Amygdala (tissue), 56 donors: ENCODE results near the gene KRT85.
"Not testable (repeated sequence)": the region's sequence is repeated elsewhere in the genome, so short reads cannot be mapped to it uniquely, and the experiment has no call there.

ENCODE experiments used
- DNase-seq, 56 donors: peaks; one replicate each; lab custom pipeline; 2025; lab: John Stamatoyannopoulos, UW

The KRT85 gene

DNA sequence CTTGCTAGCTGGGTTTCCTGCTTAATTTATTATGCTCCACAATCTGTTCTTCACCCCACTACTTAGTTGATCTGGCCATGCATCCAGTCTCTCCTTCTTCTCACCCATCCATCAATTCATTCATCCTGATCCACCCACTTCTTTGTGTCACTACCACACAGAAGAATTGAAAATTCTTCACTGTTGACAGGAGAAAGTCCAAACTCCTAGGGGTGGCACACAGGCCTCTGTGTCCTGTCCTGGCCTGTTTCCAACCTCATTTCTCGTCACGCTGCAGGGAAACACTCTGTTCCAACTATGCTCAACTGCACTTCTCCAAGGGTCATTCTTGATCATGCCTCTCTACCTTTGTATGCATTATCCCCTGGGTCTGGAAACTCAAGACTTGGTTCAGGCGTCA, 35.4 kb downstream of the KRT85 start:
- DNase-seq, result no peak

DNA sequence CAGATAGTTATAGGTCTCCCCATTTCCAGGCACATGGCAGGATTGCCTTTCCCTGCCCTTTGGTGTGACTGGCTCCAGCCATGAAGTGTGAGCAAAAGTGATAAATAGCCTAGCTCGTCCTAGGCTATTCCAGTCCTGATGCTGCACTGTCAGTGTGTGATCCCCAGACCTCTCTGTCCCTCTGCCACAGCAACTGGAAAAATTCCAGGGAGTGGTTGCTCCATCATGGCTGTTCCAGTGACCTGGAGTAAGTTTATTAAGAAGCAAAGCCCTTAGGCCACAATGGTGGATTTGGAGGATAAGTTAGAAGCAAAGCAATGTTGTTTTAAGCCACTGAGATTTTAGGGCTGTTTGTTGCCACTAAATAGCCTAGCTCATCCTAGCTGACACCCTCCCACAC, 36.2 kb downstream of the KRT85 start:
- DNase-seq, result no peak

DNA sequence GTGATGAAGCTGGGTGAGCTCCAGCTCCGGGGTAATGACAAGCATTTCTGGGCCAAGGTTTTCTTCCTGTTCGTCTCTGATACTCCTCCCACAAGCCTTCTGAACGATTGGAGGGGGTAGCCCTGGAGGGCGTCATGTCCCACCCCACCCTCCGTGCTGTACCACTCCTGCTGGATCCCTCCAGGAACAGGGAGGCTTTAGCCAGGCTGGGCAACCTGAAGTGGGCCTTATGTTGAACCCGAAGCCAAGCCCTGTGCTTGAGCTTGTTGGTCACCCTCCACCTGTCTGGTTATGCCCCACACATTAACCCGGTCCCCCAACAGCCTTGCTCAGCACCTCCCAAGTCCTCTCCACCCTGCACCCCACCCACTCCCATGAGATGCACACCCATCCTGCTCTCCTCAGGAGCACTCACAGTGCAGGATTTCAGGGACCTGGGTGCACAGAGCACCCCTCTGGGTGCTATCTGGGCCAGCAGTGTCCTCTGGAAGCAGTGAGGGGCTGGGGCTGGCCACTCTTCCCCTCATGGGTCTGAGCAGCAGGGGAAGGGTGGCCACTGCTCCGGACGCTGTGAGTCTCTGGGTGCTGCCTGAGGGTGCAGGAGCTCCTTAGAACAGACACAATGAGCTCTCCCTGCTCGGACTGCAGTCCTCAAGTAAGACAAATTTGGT, 39.3 kb downstream of the KRT85 start:
- DNase-seq, result no peak

DNA sequence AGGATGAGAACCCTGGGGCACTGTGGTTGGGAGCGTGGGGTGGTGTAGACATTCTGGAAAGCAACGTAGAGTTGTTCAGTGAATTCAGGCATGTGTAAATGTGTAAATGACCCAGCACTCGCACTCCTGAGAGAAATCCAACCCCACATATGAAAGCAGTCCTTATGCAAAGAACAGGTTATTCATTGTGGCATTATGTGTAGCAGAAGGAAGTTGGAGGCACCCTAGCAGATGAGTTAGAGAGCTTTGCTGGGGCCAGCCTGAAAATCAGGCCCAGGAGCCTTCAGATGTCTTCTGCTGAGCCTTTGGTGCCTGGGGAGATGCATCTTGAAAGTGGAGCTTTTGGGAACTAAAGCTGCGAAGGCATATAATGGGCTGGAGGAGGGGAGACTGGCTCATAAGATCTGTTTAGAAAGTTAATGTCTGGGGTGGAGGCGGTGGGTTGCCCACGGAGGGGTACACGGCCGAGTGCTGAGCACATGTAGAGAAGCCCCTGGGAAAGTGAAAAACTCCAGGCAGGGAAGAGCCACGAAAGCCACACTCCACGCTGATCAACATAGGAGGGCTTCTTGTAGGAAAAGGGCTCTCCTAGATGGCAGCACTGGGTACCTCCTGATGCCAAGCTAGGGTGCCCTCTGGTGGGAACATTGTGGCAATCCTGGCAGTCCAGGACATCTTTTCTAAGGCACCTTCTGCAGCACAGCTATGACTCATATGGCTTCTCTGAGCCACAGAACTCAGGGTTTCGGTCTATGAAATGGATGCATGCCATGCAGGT, 40.0 kb downstream of the KRT85 start:
- DNase-seq, result peak in 50 of 56 donors; percentile 12 to 82 (median 44)

DNA sequence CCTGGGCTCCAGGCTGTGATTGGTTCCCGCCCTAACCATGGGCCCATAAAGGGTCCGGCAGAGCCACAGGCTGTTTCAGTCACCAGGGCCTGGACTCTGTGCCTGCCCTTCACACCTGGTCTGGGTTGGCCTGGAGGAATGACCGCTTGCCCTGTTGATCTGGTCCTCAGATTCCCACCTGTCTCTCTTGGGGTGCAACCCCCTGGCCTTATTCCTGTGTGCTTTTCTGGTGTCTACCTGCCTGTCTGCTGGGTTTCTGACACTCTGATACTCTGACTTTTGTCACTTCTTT, 43.2 kb downstream of the KRT85 start:
- no peak for DNase-seq

DNA sequence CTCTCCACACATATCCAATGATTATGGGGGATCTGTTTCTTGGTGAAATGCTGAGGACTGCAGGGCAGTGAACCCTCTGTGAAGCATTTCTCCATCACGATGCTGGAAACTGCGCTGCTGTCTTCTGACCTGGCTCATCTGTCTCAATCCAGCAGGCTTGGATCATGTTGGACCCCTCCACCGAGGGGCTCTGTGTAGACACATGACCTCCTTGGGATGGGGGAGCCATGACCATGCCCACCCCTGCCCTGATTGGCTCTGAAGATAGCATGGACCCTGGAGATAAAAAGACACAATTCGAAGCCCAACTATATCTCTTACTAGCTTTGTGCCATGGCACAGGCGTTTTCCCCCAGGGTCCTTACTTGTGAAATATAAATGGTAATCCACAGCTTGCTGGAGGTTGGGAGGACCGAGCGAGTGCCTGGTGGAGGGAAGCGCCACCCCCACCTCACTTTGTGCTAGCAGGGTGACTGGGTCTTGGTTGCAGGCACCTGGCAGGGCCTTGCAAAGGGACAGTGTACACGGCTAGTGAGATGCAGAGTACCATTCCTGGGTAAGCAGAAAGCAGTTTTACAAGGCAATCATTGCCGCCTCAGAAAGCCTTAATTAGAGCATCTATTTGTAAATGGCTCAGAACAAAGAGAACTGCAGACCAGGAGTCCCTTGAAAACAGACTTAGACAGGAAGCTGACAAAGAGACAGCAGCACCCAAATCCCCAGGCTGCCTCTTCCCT, 43.7 kb downstream of the KRT85 start:
- no peak for DNase-seq

DNA sequence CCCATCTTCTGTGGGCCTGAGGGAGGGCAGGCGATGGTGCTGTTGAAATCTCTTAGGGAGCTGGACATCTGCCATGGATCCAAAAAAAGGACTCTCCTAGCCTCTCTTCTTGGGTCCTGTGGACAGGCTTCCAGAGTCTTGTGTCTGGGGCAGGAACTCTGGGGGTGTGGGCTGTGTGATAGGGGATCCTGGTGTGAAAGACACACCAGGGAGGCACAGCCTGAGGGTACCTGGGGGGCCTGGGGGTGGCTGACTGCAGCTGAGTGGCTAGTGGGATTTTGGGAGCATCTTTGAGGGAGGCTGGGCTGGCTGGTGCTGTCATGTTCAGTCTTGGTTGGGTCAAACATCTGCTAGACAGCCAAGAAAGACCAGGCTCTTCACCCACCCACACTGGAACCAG, 44.3 kb downstream of the KRT85 start:
- no peak for DNase-seq

DNA sequence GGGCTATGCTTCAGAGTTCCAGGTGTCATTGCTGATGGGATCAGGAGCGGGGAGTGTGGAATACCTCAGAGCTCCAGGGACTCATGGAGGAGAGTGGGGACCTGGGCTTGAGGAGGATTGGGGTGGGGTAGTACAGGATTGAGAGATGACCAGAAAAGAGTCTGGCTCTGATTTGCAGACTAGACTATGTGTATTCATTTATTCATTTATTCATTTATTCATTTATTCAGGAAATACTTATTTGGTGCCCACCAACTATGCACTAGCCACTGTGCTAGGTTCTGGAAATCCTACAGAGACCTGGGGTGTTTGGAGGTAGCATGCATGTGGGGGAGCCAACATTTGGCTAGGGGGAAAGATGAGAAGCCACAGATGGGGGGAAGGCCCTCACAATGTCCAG, 45.2 kb downstream of the KRT85 start:
- DNase-seq, result no peak

DNA sequence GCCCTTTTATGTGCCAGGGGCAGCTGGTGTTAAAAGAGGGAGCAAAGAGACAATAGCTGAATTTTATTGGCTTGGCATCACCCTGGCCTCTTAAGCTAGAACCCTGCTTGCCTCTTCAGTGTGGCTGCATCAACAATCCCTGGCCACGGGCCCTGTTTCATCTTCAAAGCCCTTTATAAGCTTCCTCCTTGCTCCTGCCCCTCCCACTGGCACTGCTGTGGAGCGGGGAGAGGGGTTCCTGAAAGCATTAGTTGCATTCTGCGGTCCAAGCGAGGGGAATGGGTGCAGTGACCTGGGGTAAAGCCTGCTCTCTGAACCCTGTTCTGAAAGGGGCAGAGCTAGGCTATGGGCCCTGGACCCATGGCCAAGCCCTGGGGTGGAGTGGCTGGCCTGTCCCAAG, 45.9 kb downstream of the KRT85 start:
- DNase-seq, result peak in 20 of 56 donors; percentile 3 to 52 (median 28)

DNA sequence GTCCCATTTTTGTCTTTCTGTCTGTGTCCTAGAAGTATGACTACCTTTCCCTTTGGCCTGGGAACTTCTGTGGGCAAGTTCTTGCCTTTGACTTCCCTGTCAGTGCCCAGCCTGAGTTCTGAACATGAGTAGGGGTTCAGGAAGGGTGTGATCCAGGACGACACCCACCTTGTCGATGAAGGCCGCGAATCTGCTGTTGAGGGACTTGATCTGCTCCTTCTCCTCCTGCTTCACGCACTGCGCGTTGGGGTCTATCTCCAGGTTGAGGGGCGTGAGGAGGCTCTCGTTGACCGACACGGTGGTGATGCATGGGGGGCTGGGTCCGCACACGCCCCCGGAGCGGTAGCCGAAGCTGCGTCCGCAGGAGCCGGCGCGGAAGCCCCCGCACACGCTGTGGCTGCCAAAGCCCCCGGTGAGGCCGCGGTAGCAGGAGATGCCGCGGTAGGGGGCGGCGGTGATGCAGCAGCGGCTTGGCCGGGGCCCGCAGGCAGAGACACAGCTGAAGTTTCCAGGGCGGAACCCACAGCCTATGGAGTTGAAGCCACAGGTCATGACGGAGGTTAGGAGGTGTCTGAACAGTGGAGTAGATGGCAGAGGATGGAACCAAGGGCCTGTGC, 46.4 kb downstream of the KRT85 start, which contains the start of gene KRT83:
KRT83 (minus strand) TSS at position 615 of the 617 bp plus-strand sequence; CDS start at position 552, 63 bp downstream.
- DNase-seq, result no peak

DNA sequence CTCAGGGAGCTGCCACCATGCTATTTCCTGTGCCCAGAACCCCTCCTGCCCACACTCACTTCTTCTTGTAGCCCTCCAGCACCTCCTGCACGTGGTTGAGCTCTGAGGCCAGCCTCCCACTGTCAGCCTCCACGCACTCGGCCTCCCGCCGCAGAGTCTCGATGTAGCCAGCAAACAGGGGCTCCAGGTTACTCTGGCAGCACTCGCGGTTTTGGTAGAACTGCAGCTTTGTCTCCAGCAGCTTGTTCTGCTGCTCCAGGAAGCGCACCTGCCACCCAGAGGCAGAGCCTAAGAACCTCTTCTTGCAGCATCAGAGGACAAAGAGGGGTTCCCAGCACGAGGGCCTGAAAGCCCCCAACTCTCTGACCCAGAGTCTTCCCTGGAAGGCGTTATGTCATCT, 48.2 kb downstream of the KRT85 start:
- DNase-seq, result no peak

DNA sequence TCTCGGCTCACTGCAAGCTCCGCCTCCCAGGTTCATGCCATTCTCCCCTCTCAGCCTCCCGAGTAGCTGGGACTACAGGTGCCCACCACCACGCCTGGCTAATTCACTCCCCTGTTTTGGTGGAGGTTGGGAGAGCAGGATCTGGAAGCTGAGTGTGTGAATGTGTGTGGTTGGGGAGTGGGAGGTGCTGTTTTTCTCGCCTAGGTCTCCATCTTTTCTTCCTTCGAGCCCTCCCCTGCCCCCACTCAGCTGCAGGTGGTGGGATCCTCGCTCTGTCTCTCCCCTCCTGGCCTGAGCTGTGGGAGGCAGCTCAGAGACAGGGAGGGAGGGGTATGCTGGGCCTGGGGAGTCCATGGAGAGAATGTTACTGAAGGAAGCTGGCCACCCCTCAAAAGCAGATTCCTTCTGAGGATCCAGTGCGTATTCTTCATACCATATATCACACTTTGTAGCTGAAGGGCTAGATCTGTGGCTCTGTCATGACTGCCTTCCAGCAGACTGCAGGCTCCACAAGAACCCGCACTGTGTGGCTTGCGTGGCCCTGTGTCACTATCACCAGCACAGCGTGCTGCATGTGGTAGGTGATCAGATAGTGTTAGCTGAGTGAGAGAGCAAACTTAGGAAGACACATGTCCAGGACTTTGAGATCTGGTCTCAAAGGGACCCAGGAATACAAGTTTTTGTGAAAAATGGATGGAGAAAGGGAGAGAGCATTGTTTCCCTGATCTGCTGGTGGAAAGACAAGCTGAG, 48.9 kb downstream of the KRT85 start:
- no peak for DNase-seq

DNA sequence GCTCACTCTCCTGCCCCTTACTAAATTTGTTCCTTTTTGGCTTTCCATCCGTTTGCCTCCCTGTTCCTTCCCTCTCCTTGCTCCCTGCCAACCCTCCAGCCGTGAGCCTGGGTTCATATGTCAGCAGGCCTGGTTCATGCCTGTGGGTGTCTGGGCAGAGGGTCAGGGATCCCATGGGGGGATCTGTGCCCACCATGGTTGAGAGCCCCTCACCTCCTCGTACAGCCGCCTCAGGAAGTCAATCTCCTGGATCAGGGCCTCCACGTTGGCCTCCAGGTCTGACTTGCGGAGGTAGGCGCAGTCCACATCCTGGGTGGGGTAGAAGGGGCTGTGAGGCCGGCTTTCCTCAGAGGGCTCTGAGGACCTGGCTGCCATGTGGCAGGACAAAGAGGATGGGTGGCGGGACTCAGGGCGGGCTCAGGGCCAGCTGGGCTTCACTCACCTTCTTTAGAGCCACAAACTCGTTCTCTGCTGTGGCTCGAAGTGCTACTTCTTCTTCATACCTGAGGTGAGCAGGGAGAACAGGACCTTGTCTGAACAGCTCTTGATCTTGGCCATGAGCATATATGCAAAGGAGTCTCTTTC, 49.7 kb downstream of the KRT85 start:
- DNase-seq, result no peak

DNA sequence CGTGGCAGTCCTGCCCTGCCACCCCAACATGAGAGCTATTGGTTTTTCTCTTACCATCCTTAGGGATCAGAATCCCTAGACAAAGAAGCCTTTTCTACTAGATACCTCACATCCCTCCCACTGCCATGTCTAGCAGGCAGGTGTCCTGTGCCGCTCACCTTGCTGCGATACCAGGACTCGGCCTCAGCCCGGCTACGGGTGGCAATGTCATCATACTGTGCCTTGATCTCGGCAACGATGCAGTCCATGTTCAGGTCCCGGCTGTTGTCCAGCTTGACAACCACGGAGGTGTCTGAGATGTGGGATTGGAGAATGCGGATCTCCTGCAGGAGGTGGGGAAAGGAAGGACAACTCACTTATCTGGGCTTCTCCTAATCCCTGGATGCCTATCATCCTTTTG, 50.6 kb downstream of the KRT85 start:
- no peak for DNase-seq

DNA sequence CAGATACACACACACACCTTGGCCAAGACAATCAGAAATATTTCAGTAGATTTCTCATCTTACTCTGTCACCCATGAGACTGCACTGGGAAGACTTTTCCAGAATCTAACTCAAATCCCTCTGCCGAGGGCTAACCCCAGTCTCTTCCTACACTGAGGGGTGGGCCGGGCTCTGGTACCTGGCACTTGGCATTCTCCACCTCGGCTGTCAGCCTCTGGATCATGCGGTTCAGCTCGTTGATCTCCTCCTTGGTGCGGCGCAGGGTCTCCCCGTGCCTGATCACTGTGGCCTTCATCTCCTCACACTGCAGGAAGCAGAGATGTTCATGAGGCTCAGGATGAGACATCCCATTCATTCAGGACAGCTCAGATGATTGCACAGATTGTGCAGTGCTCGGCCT, 51.0 kb downstream of the KRT85 start:
- DNase-seq, result no peak

DNA sequence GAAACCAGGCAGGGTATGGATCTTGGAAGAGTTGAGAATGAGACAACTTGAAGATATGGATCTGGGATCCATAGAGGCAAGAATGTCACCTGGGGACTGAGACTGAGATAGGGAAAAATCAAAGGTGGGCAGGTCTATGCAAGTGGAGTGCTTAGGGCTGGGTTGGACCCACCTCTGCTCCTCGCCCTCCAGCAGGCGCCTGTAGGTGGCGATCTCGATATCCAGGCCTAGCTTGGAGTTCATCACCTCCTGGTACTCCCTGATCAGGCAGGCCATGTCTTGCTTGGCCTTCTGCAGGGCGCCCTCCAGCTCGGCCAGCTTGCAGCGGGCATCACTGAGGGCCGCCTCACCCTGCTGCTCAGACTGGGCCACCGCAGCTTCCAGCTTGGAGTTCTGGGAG, 51.6 kb downstream of the KRT85 start:
- DNase-seq, result not testable (repeated sequence)

DNA sequence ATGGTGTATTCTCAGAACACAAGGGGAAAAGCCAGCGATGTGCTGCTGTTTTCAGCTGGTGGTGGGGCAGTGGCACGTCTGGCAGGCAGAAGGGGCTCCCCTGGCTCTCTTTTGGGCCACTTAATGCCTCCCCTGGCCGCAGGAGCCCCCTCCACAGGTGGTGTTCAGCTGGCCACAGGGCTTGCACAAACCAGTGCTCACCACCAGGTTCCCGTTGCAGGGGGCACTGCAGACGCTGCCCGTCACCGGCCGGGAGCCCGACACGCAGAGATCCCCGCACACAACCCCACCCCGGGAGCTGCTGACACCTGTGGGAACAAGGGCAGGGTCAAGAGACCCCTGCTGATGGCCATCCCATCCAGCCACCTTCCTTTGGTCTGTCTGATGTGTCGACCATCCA, 52.8 kb downstream of the KRT85 start:
- DNase-seq, result no peak

DNA sequence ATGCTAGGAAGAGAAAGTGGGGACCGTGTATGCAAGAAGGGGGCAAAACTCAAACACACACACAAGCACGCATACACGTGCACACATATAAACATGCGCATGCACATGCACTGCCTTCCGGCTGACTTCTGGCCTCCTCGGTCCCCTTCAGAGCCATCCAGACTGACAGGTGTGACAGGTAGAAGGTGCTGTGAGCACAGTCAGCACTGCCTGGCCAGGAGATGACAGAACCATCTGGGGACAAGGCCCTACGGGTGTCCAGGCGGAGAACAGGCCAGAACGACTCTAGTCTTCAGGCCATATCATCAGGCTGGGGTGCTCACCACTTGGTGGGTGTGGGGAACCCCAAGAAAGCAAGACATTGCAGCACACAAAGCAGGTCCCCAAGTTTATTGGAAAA, 53.4 kb downstream of the KRT85 start:
- DNase-seq, result no peak

DNA sequence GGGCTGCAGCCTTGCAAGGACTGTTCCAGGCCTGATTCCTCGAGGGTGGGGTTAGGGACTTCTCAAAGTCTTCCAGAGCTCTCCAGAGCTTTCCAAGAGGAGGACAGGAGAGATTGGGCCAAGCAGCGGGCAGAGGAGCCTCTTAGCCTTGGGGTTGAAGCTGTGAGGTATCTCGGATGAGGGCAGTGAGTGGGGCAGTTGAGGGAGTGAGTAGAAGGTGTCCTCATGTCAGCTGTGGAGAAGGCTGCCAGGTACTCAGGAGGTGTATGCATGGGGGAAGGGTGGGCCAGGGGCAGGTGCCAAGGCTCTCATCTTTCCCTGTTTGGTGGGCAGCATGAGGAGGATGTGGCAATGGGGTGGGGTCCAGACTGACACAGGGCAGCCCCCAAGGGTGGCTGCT, 53.8 kb downstream of the KRT85 start:
- DNase-seq, result no peak

DNA sequence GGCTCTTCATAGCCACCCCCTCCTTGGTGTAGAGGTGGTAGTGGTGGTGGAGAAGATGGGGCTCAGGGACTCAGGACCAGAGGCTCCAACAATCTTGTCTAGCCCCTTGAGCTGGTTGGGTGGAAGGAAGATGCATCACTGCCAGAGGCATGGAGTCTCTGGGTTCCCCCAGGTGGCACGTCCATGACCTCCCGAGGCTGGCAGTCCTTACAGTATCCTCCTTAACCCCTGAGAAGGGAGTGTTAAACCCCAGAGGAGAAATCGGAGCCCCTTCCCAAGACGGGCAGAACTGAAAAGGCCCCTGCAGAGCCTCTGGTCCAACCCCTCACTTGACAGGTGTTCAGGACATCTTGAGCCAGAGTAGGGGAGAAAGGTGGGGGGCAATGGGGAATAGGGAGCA, 55.2 kb downstream of the KRT85 start:
- DNase-seq, result no peak
